PFSK-1 (cell line): Measurements from ENCODE around the gene NAP1L4.

Experiments used
- FOXP2 ChIP-seq: optimal IDR thresholded peaks from 2 replicates; pipeline ENCODE3; 2011; ENCODE audit warnings: borderline replicate concordance, control low read depth, inconsistent platforms; ENCODE audit not compliant: insufficient read depth; ENCODE audit errors: extremely low read length, extremely low read depth
- POLR2AphosphoS5 ChIP-seq: IDR thresholded peaks from 2 replicates; pipeline ENCODE4 v1.6.1; 2012; ENCODE audit warnings: low read depth, mild to moderate bottlenecking, control low read depth, low read length, moderate library complexity
- SIN3A ChIP-seq: IDR thresholded peaks from 2 replicates; pipeline ENCODE4 v1.6.1; 2012; ENCODE audit warnings: mild to moderate bottlenecking, low read length, moderate library complexity, borderline replicate concordance; ENCODE audit not compliant: insufficient read depth
- TAF1 ChIP-seq: IDR thresholded peaks from 2 replicates; pipeline ENCODE4 v1.6.1; 2012; ENCODE audit warnings: low read length, control low read depth, borderline replicate concordance; ENCODE audit not compliant: insufficient read depth
- TF ChIP-seq, protein P1 (sequence below), 2 experiments: IDR thresholded peaks; 2 replicates each; pipeline versions ENCODE4 v1.6.1 to v1.8.0; 2011 to 2012; ENCODE audit warnings: low read depth in 2 of 2, low read length in 2 of 2, control low read depth in 1 of 2, inconsistent platforms in 1 of 2, mild to moderate bottlenecking in 1 of 2, moderate library complexity in 1 of 2; ENCODE audit not compliant: insufficient read depth in 1 of 2

Gene NAP1L4

DNA sequence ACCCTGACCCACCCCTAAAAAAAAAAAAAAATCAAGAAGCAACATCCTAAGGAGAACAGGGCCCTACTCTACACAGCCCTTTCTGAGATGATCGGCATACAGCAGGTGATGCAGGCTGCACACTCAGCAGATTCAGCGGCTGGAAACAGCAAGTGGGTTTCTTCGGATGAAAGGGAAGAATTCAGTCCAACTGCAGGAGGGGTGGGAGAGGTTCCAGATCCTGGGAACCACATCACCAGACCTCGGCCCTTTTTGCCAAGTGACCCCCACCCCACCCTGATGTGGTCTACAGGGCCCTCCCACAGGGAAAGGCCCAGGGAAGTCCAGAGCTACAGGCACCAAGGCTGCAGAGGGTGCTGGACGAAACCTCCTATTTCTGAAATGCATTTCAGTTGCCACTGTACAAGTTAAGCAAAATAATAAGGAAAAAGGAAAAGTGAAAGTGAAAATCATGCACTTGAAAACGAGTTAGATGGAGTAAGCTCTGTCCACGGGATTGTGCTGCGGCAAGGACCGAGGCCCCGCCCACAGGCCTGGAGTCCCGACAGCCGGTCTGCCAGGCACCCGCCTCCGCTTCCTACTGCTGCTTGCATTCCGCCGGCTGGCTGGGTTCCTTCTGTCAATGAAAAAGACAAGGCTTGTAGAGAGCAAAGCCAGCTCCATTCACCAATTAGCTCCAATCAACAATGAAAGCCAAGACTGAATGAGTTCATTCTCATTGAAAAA, 46.9 kb downstream of the NAP1L4 start:
- TF ChIP-seq POLR2AphosphoS5 = no peak; the same call in 1 of the 2 replicates
- no peak for TF ChIP-seq SIN3A
- TF ChIP-seq, protein P1, sequence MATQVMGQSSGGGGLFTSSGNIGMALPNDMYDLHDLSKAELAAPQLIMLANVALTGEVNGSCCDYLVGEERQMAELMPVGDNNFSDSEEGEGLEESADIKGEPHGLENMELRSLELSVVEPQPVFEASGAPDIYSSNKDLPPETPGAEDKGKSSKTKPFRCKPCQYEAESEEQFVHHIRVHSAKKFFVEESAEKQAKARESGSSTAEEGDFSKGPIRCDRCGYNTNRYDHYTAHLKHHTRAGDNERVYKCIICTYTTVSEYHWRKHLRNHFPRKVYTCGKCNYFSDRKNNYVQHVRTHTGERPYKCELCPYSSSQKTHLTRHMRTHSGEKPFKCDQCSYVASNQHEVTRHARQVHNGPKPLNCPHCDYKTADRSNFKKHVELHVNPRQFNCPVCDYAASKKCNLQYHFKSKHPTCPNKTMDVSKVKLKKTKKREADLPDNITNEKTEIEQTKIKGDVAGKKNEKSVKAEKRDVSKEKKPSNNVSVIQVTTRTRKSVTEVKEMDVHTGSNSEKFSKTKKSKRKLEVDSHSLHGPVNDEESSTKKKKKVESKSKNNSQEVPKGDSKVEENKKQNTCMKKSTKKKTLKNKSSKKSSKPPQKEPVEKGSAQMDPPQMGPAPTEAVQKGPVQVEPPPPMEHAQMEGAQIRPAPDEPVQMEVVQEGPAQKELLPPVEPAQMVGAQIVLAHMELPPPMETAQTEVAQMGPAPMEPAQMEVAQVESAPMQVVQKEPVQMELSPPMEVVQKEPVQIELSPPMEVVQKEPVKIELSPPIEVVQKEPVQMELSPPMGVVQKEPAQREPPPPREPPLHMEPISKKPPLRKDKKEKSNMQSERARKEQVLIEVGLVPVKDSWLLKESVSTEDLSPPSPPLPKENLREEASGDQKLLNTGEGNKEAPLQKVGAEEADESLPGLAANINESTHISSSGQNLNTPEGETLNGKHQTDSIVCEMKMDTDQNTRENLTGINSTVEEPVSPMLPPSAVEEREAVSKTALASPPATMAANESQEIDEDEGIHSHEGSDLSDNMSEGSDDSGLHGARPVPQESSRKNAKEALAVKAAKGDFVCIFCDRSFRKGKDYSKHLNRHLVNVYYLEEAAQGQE (IDR thresholded peaks at IDR 0.05; ENCODE audit: insufficient read depth in 1 of 2, low read depth in 2 of 2, low read length in 2 of 2) = no peak
- TF ChIP-seq TAF1 = no peak
- TF ChIP-seq FOXP2 = no peak

DNA sequence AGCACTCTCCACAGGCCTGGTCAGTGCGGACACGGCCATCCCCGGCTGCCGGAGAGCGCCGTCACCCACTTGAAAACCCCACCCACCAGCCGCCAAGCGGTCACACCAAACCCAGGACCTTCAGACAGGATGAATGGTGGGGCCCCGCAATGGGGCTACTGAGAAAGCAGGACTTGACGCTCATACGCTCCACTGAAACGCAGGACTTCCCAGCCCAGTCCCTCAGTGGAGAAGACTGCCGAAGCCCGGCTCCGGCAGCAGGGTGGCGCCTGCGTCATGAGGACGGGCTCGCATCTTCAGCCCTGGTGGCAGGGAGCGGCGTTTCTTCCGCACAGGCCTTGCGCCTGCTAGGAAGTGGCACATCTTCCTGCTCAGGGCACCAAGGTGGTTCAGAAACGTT, 47.6 kb downstream of the NAP1L4 start:
- TF ChIP-seq FOXP2 = no peak
- no peak for TF ChIP-seq SIN3A
- TF ChIP-seq, protein P1 (IDR thresholded peaks at IDR 0.05; ENCODE audit: insufficient read depth in 1 of 2, low read depth in 2 of 2, low read length in 2 of 2) = no peak
- no peak for TF ChIP-seq TAF1

DNA sequence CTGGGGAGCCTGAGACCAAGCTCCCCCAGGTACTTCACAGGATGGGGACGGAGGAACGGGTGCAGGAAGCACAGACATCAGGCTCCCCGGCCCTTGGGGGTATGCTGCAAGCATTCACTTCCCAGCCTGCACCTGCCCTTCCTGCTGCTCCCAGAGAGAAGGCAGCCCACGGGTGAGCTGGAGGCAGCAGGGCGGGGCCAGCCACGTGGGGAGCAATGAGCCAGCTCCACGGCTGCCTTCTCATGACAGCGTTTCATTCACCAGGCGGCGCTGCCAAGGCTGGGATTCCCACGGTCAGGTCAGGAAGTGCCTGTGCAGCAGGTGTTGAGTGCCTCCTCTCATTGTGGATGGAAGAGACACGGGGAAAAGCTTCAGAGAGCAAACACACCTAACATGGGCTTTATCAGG, 48.4 kb downstream of the NAP1L4 start:
- peak; percentile 17; the same call in 1 of the 2 replicates for TF ChIP-seq POLR2AphosphoS5
- TF ChIP-seq SIN3A = no peak

DNA sequence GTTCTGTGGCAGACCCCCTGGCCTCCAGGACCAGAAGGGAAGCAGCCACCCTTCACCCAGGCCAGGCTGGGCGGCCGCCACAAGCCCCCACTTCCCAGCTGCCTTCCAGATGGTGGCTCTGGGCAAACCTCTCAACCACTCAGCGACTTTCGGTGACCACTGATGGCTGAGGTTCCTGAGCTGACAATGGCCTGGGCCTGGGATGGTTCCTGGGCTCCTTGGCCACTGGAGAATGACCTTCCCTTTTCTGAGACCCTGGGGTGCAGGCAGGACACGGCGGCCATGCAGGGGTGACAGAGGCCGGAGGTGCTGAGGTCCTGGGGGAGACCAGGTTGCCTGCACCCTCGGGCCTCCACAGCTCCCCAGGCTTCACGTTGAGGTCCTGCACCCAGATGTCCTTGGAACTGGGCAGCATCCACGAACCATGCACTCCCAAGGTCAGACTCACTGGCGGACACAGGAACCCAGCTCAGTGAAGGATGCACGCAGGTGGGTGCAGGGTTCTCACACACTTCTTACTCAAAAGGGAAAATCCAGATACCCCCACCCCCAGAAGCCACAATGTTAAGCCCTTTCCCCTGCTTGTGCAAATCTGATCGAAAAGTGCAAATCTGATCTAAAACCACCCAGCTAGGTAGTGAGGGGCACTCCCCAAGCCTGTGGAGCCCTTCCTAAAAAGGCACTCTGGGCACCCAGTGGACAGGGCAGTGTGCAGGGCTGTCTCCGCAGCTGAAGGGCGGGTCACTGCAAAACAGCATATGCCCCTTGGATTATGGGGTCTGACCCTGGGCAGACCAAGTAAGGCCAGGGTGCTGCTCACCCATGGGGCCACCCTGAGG, 49.0 kb downstream of the NAP1L4 start:
- no peak for TF ChIP-seq SIN3A
- TF ChIP-seq FOXP2 = no peak
- TF ChIP-seq, protein P1 (IDR thresholded peaks at IDR 0.05; ENCODE audit: insufficient read depth in 1 of 2, low read depth in 2 of 2, low read length in 2 of 2) = no peak
- no peak for TF ChIP-seq TAF1
- TF ChIP-seq POLR2AphosphoS5 = no peak

DNA sequence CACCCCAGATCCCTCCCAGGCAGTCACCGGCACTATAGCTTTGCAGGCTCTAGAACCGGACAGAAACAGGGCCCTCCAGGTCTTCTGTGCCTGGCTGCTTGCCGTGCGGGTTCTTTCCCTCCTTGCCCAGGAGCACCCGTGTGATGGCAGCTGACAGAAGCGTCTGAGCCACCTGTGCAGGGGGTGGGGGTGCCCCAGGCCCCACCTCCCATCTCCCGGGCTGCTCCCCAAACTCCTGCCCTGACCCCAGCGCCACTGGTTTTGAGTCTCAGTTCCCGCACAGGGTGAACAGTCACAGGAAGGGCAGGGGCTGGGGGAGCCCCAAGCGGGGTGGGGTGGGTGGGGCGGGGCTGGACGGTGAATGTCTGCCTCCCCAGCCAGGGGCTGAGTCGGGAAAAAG, 49.7 kb downstream of the NAP1L4 start:
- TF ChIP-seq, protein P1 (IDR thresholded peaks at IDR 0.05; ENCODE audit: insufficient read depth in 1 of 2, low read depth in 2 of 2, low read length in 2 of 2) = no peak
- TF ChIP-seq TAF1 = no peak
- TF ChIP-seq POLR2AphosphoS5 = no peak
- TF ChIP-seq SIN3A = no peak
- TF ChIP-seq FOXP2 = no peak
